HL-60 (cell line): ENCODE data around the gene CRYBA4.

ENCODE experiments used
- DNase-seq, 2 experiments: peaks; one replicate each; pipeline ENCODE4 v3.0.0-alpha.2; 2010 to 2020; ENCODE audit warnings: low read depth in 1 of 2, low spot score in 1 of 2
- H3K27ac ChIP-seq: fragments of 250-450 bp; sonication (Bioruptor Pico); replicated peaks from 2 replicates; pipeline ENCODE4 v1.5.1; 2020; ENCODE audit warnings: mild to moderate bottlenecking, moderate library complexity
- H3K27me3 ChIP-seq: fragments of 250-450 bp; sonication (Bioruptor Pico); 2 replicates; pipeline ENCODE4 v1.5.1; 2021; ENCODE audit warnings: mild to moderate bottlenecking, moderate library complexity; ENCODE audit not compliant: insufficient read depth, poor library complexity, severe bottlenecking
- H3K4me3 ChIP-seq: replicated peaks from 2 replicates; pipeline ENCODE4 v1.5.1; 2011; ENCODE audit warnings: mild to moderate bottlenecking, control low read depth, low read length; ENCODE audit not compliant: insufficient read depth
- CTCF ChIP-seq: IDR thresholded peaks from one replicate; pipeline ENCODE4 v1.5.1; 2011; ENCODE audit warnings: low read length, control low read depth, inconsistent platforms; ENCODE audit not compliant: insufficient read depth
- GABPA ChIP-seq: IDR thresholded peaks from 2 replicates; pipeline ENCODE4 v1.6.1; 2012; ENCODE audit warnings: low read depth
- POLR2AphosphoS5 ChIP-seq: IDR thresholded peaks from 2 replicates; pipeline ENCODE4 v1.6.1; 2012; ENCODE audit warnings: low read depth
- REST ChIP-seq: IDR thresholded peaks from 2 replicates; pipeline ENCODE4 v1.6.1; 2012; ENCODE audit warnings: low read depth; ENCODE audit not compliant: insufficient replicate concordance
- SPI1 ChIP-seq: IDR thresholded peaks from 2 replicates; pipeline ENCODE4 v1.6.1; 2012; ENCODE audit warnings: low read depth, mild to moderate bottlenecking, borderline replicate concordance
- long read RNA-seq: library from polyadenylated mRNA; unstranded; transcript quantifications from one replicate; pipeline ENCODE4 v2.0.0, GENCODE V29; 2020

Gene CRYBA4
- long read RNA-seq, result 0 reads

GRCh38 chr22:26621663-26622062 is at the start of gene CRYBA4:
Gene CRYBA4, plus strand, starts transcription at chr22:26621963. Its CDS starts 634 bp downstream, at chr22:26622597.
- DNase-seq, result no peak
- Histone ChIP-seq H3K4me3 (no peak within 1 kb of the TSS), H3K27ac (no peak within 1 kb of the TSS), H3K27me3 (no peaks in the 10 kb centered on the region)
- TF ChIP-seq GABPA (no peak), POLR2AphosphoS5 (no peak), REST (no peak), CTCF (no peak), SPI1 (no peak)

- peak in 1 of 2 experiments; percentile 94 for DNase-seq
These were observed 48.6 kb upstream of the CRYBA4 start for GRCh38 chr22:26573026-26573662.

More at GRCh38 chr22:26573026-26573662, 48.6 kb upstream of the CRYBA4 start:
- no peaks in the 10 kb centered on the region for H3K27me3 ChIP-seq
- TF ChIP-seq POLR2AphosphoS5 (peak; percentile 88), GABPA (no peak), REST (no peak), CTCF (no peak), SPI1 (peak; percentile 78)
- peak overlapping the region; percentile 62 for H3K27ac ChIP-seq
- no peak overlapping the region for H3K4me3 ChIP-seq
